ENCODE results near the gene VCAN. TPM values are rescaled to one million over a fixed set of nuclear protein-coding genes. Genes with fewer than 3 reads are reported as not detected.

Gene VCAN
- total RNA-seq, 1 donor from 2014 or later = 71.2 TPM

GRCh38 chr5:83614841-83615240 is 143.3 kb downstream of the VCAN start:
- H3K36me3 ChIP-seq = no peaks in the 10 kb centered on the region
- intact Hi-C loops (cut with DNase I) = no loop called here
- H3K4me3 ChIP-seq = no peak overlapping the region
- H3K4me1 ChIP-seq = no peaks in the 10 kb centered on the region
- no peaks in the 10 kb centered on the region for H3K9me3 ChIP-seq
- DNase-seq (ENCODE audit: extremely low spot score in 2 of 2) = no peak
- no peak overlapping the region for H3K27ac ChIP-seq
- no peaks in the 10 kb centered on the region for H3K27me3 ChIP-seq
- TF ChIP-seq POLR2AphosphoS5 (IDR thresholded peaks at IDR 0.05; ENCODE audit: insufficient read depth in 1 of 2, low read depth in 1 of 2) = no peak
- no peak for TF ChIP-seq POLR2A (IDR thresholded peaks at IDR 0.05)
- TF ChIP-seq CTCF (IDR thresholded peaks at IDR 0.05) = no peak

GRCh38 chr5:83628360-83628759 is 156.8 kb downstream of the VCAN start:
- DNase-seq (ENCODE audit: extremely low spot score in 2 of 2) = no peak
- Histone ChIP-seq H3K27ac (no peak overlapping the region), H3K36me3 (no peaks in the 10 kb centered on the region), H3K9me3 (no peaks in the 10 kb centered on the region), H3K4me3 (no peak overlapping the region), H3K4me1 (no peaks in the 10 kb centered on the region), H3K27me3 (no peaks in the 10 kb centered on the region)
- no peak for TF ChIP-seq POLR2AphosphoS5 (IDR thresholded peaks at IDR 0.05; ENCODE audit: insufficient read depth in 1 of 2, low read depth in 1 of 2)
- TF ChIP-seq POLR2A (IDR thresholded peaks at IDR 0.05) = no peak
- TF ChIP-seq CTCF (IDR thresholded peaks at IDR 0.05) = no peak
- intact Hi-C loops (cut with DNase I) = no loop called here

Other genes with a start within 250 kb of the VCAN start
- not detected for gene HAPLN1, start 249.1 kb downstream of the VCAN start, total RNA-seq